Measurements from ENCODE around the gene MAP3K13. TPM values are rescaled to one million over a fixed set of nuclear protein-coding genes. Genes with fewer than 3 reads are reported as not detected.
"Not testable (repeated sequence)": the region's sequence is repeated elsewhere in the genome, so short reads cannot be mapped to it uniquely, and the experiment has no call there.

The MAP3K13 gene
- total RNA-seq, 1 donor from 2014 or later, result 26.9 TPM

- no peaks in the 10 kb centered on the region for H3K9me3 Mint-ChIP-seq (ENCODE audit: unreplicated experiment)
- no peak for TF ChIP-seq CTCF (IDR thresholded peaks at IDR 0.05)
These were observed 77.0 kb downstream of the MAP3K13 start for GRCh38 chr3:185439745-185440466.

GRCh38 chr3:185442031-185442430 lies 79.1 kb downstream of the MAP3K13 start:
- Mint-ChIP-seq H3K4me1 (ENCODE audit: unreplicated experiment) (no peaks in the 10 kb centered on the region), H3K9me3 (ENCODE audit: unreplicated experiment) (no peaks in the 10 kb centered on the region), H3K27ac (ENCODE audit: unreplicated experiment) (no peak overlapping the region), H3K4me3 (ENCODE audit: unreplicated experiment) (no peak overlapping the region), H3K36me3 (ENCODE audit: unreplicated experiment) (no peaks in the 10 kb centered on the region), H3K27me3 (ENCODE audit: unreplicated experiment) (no peaks in the 10 kb centered on the region)
- DNase-seq (ENCODE audit: extremely low spot score, unreplicated experiment), result no peak
- no peak for TF ChIP-seq CTCF (IDR thresholded peaks at IDR 0.05)

More at GRCh38 chr3:185439745-185440466, 77.0 kb downstream of the MAP3K13 start:
- no peaks in the 10 kb centered on the region for H3K27me3 Mint-ChIP-seq (ENCODE audit: unreplicated experiment)
- no peaks in the 10 kb centered on the region for H3K4me1 Mint-ChIP-seq (ENCODE audit: unreplicated experiment)
- DNase-seq (ENCODE audit: extremely low spot score, unreplicated experiment), result no peak
- H3K4me3 Mint-ChIP-seq (ENCODE audit: unreplicated experiment), result no peak overlapping the region
- no peaks in the 10 kb centered on the region for H3K36me3 Mint-ChIP-seq (ENCODE audit: unreplicated experiment)
- H3K27ac Mint-ChIP-seq (ENCODE audit: unreplicated experiment), result no peak overlapping the region

DNA sequence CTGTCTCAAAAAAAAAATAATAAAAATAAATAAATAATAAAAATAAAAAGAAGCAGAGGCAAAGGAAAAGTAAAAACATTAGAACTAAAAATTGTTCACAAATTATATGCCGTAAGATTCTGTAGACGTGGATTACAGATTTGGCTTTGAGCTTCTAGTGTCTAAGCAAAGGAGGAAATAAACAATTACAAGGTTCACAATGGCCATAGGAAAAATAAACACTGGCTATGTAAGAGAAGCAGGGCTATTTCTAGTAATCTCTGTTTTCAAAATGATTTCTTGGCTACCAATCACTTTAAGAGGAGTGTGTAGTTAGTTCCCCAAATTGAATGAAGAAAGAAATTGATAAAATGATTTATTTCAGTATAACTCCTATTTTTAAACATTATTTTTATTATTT lies 81.4 kb downstream of the MAP3K13 start:
- DNase-seq (ENCODE audit: extremely low spot score, unreplicated experiment), result no peak
- no peak for TF ChIP-seq CTCF (IDR thresholded peaks at IDR 0.05)
- Mint-ChIP-seq H3K4me1 (ENCODE audit: unreplicated experiment) (no peaks in the 10 kb centered on the region), H3K4me3 (ENCODE audit: unreplicated experiment) (no peak overlapping the region), H3K27me3 (ENCODE audit: unreplicated experiment) (no peaks in the 10 kb centered on the region), H3K9me3 (ENCODE audit: unreplicated experiment) (no peaks in the 10 kb centered on the region), H3K36me3 (ENCODE audit: unreplicated experiment) (no peaks in the 10 kb centered on the region), H3K27ac (ENCODE audit: unreplicated experiment) (no peak overlapping the region)

GRCh38 chr3:185448107-185448506 lies 85.2 kb downstream of the MAP3K13 start:
- no peaks in the 10 kb centered on the region for H3K9me3 Mint-ChIP-seq (ENCODE audit: unreplicated experiment)
- H3K27me3 Mint-ChIP-seq (ENCODE audit: unreplicated experiment), result no peaks in the 10 kb centered on the region
- H3K27ac Mint-ChIP-seq (ENCODE audit: unreplicated experiment), result no peak overlapping the region
- H3K4me1 Mint-ChIP-seq (ENCODE audit: unreplicated experiment), result no peaks in the 10 kb centered on the region
- no peak for TF ChIP-seq CTCF (IDR thresholded peaks at IDR 0.05)
- no peak overlapping the region for H3K4me3 Mint-ChIP-seq (ENCODE audit: unreplicated experiment)
- no peak for DNase-seq (ENCODE audit: extremely low spot score, unreplicated experiment)
- H3K36me3 Mint-ChIP-seq (ENCODE audit: unreplicated experiment), result no peaks in the 10 kb centered on the region

DNA sequence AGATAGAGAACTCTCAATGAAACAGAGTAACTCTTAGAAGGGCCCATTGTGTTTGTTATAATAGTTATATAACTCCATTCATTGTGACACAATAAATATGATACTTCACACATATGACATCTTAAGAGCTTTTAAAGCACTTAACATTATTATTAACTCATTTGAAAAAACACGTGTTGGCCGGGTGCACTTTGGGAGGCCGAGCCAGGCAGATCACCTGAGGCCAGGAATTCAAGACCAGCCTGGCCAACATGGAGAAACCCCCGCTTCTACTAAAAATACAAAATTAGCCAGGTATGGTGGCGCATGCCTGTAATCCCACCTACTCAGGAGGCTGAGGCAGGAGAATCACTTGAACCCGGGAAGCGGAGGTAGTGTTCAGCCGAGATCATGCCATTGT lies 88.5 kb downstream of the MAP3K13 start:
- not testable (repeated sequence) for H3K27ac Mint-ChIP-seq (ENCODE audit: unreplicated experiment); DNase-seq (ENCODE audit: extremely low spot score, unreplicated experiment); H3K4me1 Mint-ChIP-seq (ENCODE audit: unreplicated experiment); H3K27me3 Mint-ChIP-seq (ENCODE audit: unreplicated experiment); H3K9me3 Mint-ChIP-seq (ENCODE audit: unreplicated experiment); H3K36me3 Mint-ChIP-seq (ENCODE audit: unreplicated experiment); H3K4me3 Mint-ChIP-seq (ENCODE audit: unreplicated experiment)
